GM21529 (cell line): ENCODE measurements around the gene PTPN1.
"Not testable (repeated sequence)": the region's sequence is repeated elsewhere in the genome, so short reads cannot be mapped to it uniquely, and the experiment has no call there.

Experiments used
- ATAC-seq: cut with Tn5 transposase; IDR thresholded peaks from one replicate; pipeline ENCODE4 v1.9.1; 2021; ENCODE audit not compliant: unreplicated experiment

The PTPN1 gene

DNA sequence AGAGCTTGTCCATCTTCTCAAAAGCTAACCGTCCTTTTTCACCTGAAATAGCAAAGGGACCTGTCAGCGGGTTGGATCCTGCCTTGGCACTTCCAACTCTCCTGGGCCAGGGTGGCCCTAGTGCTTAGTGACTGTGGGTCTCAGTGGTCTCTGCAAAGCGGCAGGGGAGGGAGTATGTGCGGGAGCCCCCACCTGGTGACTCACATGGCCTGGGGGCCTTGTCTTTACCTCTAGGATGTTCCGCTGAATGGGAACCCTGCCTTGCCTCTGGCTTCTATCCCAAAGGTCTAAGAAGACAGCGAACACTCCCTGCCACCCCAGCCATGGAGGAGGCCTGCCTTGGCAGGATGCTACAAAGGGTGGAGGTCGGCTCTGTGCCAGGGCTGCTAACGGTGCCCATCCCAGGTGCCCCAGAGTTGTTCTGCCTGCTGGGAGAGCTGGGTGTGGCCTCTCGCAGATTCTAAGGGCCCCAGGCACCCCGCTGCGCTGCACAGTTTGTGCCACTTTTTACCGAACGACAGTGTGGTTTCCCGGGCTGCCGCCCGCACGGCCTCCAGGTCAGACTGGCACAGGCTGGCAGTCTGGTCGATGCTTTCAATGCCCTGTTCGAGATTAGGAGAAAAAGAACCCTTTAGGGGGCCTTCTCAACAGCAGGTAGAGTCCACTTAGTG, 77.2 kb downstream of the PTPN1 start:
- ATAC-seq, result no peak

GRCh38 chr20:50588034-50588736, 78.0 kb downstream of the PTPN1 start:
- ATAC-seq, result no peak

DNA sequence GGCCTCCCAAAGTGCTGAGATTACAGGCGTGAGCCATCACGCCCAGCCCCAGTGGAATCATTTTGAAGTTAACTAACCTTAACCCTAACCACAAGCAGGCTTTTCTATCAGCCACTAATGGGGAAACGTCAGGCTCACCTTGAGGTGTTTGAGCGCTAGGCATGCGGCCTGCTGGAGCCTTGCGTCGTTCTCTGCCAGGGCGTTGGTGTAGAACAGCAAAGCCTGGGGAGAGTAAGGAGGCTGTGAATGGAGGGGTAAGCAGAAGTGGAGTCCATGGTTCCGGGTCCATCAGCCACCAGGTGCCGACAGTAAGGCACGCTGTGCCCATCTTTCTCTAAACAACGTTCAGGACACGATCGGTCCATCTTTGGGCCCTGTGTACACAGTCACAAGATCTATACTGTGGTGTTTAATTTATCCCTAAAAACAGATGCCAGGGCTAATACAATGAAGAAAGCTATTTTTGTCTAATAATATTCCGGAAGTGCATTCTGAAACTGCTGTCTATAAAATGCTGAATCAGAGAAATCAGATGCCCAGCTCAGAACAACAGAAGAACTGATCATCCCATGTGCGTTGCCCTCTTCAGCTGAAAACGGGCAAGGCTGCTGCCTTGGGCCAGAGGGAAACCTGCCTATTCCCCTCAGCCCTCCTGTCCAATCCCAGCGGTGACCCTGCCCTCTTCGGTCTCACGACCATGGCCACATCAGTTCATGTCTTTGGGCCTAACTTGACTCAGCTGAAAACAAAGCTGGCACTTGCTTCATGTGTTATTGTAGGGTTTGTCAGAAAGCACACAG, 79.6 kb downstream of the PTPN1 start:
- no peak for ATAC-seq

DNA sequence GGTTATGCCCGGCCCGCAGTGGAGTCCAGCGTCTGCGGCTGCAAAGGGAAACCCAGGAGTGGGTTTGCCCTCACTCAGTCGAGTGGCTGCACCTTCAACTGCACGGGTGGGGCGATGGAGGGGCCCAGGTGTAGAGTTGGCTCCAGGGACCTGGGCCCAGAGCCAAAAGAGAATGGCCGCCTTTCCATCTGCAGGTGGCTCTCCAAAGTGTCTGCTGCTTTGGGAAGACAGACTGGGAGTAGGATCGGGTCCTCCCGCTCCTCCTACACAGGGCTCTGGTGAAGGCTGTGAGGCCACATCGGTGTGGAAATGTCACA, 80.1 kb downstream of the PTPN1 start:
- no peak for ATAC-seq

DNA sequence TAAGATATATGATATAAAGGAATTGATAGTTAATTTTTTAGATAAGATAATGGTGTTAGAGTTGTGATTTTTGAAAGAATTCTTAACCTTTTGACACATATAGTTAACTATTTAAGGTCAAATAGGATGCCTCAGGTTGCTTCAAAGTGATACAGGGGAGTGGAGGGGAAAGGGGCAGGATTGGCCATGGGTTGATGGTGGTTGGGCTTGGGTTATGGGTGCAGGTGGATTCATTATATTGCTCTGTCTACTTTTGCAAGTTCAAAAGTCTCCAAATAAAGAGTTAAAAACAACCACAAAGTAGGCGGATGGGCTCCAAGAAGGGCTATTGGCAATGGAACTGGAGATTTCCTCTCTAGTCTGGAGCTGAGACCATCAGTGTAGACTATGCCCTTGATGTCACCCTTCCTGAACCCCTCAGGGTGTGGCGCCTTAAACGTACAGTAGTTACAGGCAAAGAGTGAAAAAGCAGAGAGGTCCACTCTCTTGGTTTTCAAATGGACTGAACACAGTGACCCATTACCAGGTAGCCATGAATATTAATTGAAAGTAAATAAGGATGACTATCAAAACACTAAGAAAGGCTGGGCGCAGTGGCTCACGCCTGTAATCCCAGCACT, 81.2 kb downstream of the PTPN1 start:
- ATAC-seq, result no peak

- no peak for ATAC-seq
Observed at GRCh38 chr20:50592282-50593004, 82.3 kb downstream of the PTPN1 start.

- ATAC-seq, result no peak
Observed at GRCh38 chr20:50593005-50593335, 82.8 kb downstream of the PTPN1 start.

GRCh38 chr20:50594231-50594590, 84.0 kb downstream of the PTPN1 start:
- ATAC-seq, result no peak

DNA sequence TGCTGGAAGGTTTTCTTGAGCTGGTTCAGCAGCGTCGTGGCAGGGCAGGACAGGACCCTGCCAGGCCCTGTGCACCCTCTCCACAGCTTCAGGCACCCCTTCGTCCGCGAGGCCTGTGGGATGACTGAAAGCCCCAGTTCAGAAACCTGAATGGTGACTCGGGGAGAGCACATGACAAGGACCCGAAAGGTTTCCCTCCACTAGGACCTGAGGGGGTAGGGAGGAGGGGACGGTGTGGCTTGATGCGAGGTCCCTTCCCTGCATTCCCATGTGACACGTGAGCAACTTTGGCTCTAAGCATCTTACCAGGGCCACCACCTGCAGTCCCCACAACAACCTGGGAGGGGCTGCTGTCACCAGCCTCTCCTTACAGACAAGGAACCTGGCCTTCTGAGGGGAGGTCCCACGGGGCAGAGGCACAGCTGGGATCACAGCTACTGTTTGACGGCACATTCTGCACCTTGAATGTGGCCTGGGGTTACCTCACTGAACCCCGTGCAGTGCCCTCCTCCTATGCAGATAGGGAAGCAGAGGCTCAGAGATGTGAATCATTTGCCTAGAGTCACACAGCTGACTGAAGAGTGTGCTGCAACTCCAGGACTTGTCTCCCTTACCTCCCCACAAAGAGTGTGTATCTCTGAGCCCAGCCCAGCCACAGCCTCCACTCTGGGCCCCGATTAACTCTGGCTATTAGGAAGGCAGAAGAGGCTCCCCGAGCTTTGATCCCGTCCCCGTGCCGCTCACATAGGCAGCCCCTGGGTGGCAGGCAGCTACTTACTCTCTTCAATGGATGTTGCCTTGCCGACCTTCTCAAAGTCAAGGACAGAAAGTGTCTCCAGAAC, 84.6 kb downstream of the PTPN1 start:
- no peak for ATAC-seq

GRCh38 chr20:50595433-50595895, 85.3 kb downstream of the PTPN1 start:
- no peak for ATAC-seq

DNA sequence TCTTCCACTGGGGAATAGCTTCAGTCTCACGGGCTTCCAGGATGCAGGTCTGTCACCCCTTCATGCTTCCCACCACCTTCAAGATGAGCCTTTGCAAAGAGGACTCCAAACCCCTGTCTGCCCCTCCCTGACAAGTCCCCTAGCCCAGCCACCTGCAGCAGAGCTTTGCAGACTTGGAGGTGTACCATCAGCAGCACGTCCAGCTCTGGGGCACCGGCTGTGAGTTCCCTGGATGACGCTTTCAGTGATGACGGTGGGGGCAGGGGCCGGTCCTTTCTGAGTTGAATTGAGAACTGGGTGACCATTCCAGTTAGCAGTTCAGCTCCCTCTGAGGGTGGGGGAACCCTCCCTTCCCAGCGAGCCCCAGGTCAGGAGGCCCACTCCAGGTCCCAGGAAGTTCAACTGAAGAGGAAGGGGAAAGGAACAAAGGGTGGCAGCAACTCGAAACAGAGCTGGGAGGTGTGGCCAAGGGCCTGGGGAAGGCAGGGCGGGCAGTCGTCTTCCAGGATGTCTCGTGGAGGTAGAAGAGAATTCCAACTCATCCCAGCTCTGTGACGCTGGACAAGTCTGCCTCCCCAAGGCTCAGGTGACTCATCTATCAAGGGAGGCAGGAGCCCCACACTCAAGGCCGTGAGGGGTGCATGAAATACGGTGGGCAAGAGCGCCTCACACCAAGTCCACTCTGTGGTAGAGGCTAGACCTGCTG, 86.0 kb downstream of the PTPN1 start:
- ATAC-seq, result no peak

DNA sequence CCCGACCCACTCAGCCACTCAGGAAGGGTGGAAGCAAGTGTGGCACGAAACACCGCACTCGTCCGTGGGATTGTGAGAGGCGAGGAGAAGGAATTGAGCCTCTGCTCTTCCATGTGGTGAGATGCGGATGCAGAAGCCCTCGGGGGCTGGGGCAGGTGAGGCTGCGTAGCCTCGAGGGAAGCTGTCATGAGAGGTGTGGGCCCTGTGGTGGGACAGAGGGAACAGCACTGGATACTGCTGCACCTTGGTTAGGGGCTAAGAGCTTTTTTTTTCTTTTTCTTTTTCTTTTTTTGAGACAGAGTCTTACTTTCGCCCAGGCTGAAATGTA, 86.5 kb downstream of the PTPN1 start:
- no peak for ATAC-seq

DNA sequence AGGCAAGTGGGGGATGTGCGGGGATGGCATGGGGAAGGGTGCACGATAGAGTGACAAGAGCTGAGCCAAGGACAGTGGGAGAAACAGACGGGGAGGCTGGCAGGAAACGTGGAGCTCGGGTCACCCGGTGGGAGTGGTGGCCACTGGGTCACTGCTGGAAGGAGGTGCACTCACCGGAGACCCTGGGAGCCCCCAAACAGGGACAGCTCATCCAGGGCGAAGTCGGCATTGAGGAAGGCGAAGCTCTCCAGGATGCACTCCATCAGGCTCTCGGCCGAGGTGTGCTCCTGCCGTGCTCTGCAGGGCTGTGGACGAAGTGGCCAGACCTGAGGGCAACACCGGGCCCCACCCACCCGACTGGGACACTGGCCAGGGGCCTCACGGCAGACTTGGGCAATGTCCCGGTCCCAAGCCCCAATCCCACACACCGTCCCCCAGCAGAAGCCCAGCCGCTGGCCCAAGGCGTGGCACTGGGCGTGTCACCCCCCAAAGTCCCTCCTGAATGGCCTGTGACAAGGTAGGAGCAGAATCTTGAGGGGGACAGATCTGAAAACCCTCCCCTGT, 87.3 kb downstream of the PTPN1 start:
- ATAC-seq, result no peak

- no peak for ATAC-seq
Observed at GRCh38 chr20:50598074-50598473, 87.9 kb downstream of the PTPN1 start.

DNA sequence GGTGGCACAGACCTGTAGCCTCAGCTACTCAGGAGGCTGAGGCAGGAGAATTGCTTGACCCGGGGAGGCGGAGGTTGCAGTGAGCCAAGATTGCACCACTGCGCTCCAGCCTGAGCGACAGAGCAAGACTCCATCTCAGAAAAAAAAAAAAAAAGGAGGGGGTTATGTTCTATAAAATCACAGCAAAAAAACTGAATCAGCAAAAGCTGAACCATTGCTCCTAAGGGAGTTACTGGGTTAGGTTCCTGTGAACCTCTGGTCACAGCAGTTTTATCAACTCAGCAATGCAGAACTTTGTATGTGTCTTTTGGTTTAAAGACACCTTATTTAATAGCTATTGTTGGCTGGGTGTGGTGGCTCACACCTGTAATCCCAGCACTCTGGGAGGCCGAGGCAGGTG, 88.6 kb downstream of the PTPN1 start:
- ATAC-seq, result not testable (repeated sequence)

GRCh38 chr20:50600281-50600895, 90.2 kb downstream of the PTPN1 start:
- ATAC-seq, result no peak

DNA sequence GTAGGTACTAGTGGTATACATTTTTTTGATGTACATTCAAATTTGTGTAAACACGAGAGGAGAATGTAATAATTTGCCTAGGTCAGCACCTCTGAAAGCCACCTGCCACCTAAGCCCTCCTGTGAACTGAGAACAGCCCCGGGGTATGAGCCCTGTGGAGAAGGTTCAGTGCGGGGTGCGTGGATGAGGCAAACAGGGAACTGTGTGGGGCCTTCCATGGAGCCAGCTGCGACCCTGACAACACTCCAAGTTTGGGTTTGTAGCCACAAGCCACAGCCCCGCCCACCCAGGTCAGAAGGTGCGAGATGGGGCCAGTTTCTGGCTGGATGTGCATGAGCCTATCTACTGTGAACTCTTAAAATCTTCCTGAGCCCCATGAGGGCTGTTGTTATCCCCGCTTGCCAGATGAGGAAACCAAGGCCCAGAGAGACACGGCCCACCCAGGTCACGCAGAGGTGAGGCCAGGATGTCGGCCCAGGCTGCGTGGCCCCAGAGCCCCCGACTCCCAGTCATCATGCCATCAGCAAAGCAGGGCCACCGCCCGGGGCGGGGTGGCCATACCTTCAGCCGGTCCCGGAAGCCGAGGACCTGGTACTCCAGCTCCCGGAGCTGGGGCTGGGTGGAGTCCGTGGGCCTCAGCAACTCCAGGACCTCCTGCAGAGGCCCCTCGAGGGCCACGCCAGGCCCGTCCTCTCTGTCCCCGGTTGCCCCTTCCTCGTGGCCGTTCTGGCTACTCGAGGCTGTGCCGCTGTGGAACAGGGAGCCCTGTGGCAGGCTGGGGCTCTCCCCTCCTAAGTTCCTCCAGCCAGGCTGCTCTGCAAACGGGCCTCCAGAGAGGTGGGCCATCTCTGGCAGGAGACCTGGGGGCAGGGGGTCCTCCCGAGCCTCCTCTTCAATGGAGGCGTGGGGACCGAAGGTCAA, 91.6 kb downstream of the PTPN1 start:
- no peak for ATAC-seq
